ENCODE data around the gene THBS2. TPM values are rescaled to one million over a fixed set of nuclear protein-coding genes. Genes with fewer than 3 reads are reported as not detected.

The THBS2 gene
- total and polyA plus RNA-seq, 9 donors, result 26.5 to 151 (median 65.3) TPM

DNA sequence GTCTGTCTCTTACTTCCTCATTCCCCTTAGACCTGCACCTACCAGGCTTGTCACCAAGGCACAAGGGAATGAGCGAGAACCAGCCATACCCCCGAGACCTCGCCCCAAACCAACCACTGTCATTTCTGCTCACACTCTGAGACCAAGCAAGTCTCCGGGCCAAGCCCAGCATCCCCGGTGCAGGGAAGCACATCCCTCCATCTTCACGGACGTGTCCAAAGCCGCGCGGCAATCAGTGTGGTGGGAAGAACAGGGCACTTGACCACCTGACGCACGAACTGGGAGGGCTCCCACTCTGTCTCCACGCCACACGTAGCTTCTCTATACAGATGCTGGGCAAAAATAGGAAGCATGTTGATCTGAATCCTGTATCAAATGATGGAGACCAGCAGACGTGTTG, 28.4 kb upstream of the THBS2 start:
- no peaks in the 10 kb centered on the region for H3K36me3 ChIP-seq
- H3K27ac ChIP-seq, result no peak overlapping the region
- DNase-seq, result no peak
- no peaks in the 10 kb centered on the region for H3K27me3 ChIP-seq
- no peak for TF ChIP-seq POLR2A (IDR thresholded peaks at IDR 0.05)
- TF ChIP-seq, protein P1, sequence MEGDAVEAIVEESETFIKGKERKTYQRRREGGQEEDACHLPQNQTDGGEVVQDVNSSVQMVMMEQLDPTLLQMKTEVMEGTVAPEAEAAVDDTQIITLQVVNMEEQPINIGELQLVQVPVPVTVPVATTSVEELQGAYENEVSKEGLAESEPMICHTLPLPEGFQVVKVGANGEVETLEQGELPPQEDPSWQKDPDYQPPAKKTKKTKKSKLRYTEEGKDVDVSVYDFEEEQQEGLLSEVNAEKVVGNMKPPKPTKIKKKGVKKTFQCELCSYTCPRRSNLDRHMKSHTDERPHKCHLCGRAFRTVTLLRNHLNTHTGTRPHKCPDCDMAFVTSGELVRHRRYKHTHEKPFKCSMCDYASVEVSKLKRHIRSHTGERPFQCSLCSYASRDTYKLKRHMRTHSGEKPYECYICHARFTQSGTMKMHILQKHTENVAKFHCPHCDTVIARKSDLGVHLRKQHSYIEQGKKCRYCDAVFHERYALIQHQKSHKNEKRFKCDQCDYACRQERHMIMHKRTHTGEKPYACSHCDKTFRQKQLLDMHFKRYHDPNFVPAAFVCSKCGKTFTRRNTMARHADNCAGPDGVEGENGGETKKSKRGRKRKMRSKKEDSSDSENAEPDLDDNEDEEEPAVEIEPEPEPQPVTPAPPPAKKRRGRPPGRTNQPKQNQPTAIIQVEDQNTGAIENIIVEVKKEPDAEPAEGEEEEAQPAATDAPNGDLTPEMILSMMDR (IDR thresholded peaks at IDR 0.05), result no peak
- TF ChIP-seq EP300 (IDR thresholded peaks at IDR 0.05), result no peak
- intact Hi-C loops (cut with DNase I), result no loop called here
- WGBS, 3 donors, result 95 to 97% (median 95%) methylated on average over 15 of the region's 15 CpGs
- no peak overlapping the region for H3K4me3 ChIP-seq
- no peaks in the 10 kb centered on the region for H3K4me1 ChIP-seq (ENCODE audit: insufficient read depth)
- no peaks in the 10 kb centered on the region for H3K9me3 ChIP-seq

DNA sequence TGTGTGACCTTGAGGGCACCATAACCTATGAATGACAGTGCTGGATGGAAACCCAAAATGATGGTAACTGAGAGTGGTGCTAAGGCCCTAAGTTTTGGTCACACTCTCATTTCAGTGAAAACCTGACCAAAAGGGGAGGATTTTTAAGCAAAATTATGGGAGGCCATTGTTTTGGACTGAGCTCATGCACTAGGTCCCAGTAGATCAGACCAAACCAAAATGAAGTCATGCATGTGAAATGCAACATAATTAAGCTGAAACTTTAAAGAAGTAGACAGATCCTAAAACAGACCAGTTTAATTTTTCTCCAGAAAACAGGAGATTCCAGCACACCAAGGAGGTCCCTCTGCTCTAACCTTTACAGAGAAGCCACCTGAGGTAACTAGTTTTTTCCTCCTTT, 24.0 kb upstream of the THBS2 start:
- no peaks in the 10 kb centered on the region for H3K27me3 ChIP-seq
- no peak overlapping the region for H3K4me3 ChIP-seq
- TF ChIP-seq, protein P1 (IDR thresholded peaks at IDR 0.05), result no peak
- TF ChIP-seq POLR2A (IDR thresholded peaks at IDR 0.05) (no peak), EP300 (IDR thresholded peaks at IDR 0.05) (no peak)
- no peak for DNase-seq
- H3K36me3 ChIP-seq, result no peaks in the 10 kb centered on the region
- no peak overlapping the region for H3K27ac ChIP-seq
- no peaks in the 10 kb centered on the region for H3K4me1 ChIP-seq (ENCODE audit: insufficient read depth)
- no peaks in the 10 kb centered on the region for H3K9me3 ChIP-seq
- intact Hi-C loops (cut with DNase I), result no loop called here

DNA sequence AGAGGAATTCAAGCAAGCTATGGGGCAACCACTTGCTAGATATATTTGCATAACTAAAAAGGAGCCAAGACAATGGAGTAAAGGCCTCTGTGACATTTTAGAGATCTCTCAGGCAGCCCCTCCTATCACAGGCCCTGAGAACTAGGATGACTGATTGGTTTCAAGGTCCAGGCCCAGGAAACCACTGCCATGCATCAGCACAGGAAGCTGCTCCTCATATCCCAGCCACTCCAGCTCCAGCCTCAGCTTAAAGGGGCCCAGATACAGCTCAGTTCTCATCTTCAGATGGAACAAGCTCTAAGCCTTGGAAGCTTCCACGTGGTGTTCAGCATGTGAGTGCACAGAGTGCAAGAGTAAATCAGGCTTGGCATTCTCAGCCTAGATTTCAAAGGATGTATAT, 21.1 kb upstream of the THBS2 start:
- H3K4me1 ChIP-seq (ENCODE audit: insufficient read depth), result no peaks in the 10 kb centered on the region
- WGBS, 3 donors, result 63 to 85% (median 65%) methylated on average over 1 of the region's 1 CpG
- no peaks in the 10 kb centered on the region for H3K27me3 ChIP-seq
- DNase-seq, result no peak
- H3K36me3 ChIP-seq, result no peaks in the 10 kb centered on the region
- H3K4me3 ChIP-seq, result no peak overlapping the region
- H3K9me3 ChIP-seq, result no peaks in the 10 kb centered on the region
- TF ChIP-seq POLR2A (IDR thresholded peaks at IDR 0.05), result no peak
- TF ChIP-seq, protein P1 (IDR thresholded peaks at IDR 0.05), result no peak
- no peak for TF ChIP-seq EP300 (IDR thresholded peaks at IDR 0.05)
- H3K27ac ChIP-seq, result no peak overlapping the region
- intact Hi-C loops (cut with DNase I), result no loop called here

DNA sequence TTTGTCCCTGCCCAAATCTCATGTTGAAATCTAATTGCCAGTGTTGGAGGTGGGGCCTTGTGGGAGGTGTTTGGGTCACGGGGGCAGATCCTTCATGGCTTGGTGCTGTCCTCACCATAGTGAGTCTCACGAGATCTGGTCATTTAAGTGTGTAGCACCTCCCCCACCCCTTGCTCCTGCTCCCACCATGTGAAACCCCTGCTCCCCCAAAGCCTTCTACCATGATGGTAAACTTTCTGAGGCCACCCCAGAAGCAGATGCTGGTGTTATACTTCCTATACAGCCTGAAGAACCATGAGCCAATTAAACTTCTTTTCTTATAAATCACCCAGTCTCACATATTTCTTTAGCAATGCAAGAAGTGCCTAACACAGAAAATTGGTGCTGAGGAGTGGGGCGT, 19.9 kb upstream of the THBS2 start:
- H3K4me1 ChIP-seq (ENCODE audit: insufficient read depth), result peaks cover 2% of the 10 kb centered on the region
- no peaks in the 10 kb centered on the region for H3K9me3 ChIP-seq
- no peaks in the 10 kb centered on the region for H3K27me3 ChIP-seq
- no peaks in the 10 kb centered on the region for H3K36me3 ChIP-seq
- intact Hi-C loops (cut with DNase I), result no loop called here
- no peak for DNase-seq
- no peak overlapping the region for H3K27ac ChIP-seq
- no peak overlapping the region for H3K4me3 ChIP-seq
- WGBS, 3 donors, result 86 to 92% (median 88%) methylated on average over 3 of the region's 3 CpGs
- TF ChIP-seq, protein P1 (IDR thresholded peaks at IDR 0.05), result no peak
- no peak for TF ChIP-seq POLR2A (IDR thresholded peaks at IDR 0.05)
- TF ChIP-seq EP300 (IDR thresholded peaks at IDR 0.05), result no peak

DNA sequence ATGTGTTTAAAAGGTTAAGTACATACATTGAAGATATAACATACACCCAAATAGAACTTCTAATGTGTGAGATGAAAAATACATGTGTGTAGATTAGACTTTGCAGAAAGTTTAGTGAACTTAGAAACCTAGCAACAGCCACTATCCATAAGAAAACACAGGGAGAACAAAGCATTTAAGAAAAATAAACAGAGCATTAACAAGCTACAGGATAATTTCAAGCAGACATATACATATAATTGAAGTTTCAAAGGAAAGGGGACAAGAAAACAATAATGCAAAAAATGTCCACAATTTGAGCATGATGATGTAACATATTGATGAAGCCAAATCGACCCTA, 18.2 kb upstream of the THBS2 start:
- Histone ChIP-seq H3K36me3 (no peaks in the 10 kb centered on the region), H3K4me1 (ENCODE audit: insufficient read depth) (peaks cover 2% of the 10 kb centered on the region), H3K27ac (no peak overlapping the region), H3K9me3 (no peaks in the 10 kb centered on the region), H3K27me3 (no peaks in the 10 kb centered on the region), H3K4me3 (no peak overlapping the region)
- WGBS, 3 donors, result 49 to 81% (median 71%) methylated on average over 1 of the region's 1 CpG
- no peak for TF ChIP-seq POLR2A (IDR thresholded peaks at IDR 0.05)
- DNase-seq, result no peak
- intact Hi-C loops (cut with DNase I), result no loop called here

Data from ovary (tissue), 9 donors.